Measurements from ENCODE around the gene ANKRD13D. TPM values are rescaled to one million over a fixed set of nuclear protein-coding genes. Genes with fewer than 3 reads are reported as not detected.

Gene ANKRD13D
- total and polyA plus RNA-seq, 7 donors = 4.1 to 8.6 (median 7.0) TPM

DNA sequence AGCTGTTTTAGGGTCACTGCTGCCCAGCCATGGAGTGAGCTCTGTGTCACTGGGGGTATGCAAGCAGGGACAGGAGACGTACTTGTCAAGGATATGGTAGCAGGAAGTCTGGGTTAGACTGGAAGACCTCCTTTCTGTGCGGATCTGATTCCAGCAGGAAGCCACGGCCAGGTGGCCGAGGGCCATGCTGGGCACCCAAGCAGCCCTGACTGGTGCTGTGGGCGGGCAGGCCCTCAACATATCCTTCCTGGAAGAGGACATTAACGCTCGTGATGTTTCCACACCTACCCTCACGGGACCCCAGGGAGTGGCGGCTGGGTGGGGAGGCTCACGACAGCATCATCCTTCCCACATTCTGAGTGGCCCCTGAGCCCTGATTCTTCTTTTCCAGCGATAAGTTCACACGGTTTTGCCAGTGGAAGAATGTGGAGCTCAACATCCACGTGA, 8.7 kb upstream of the ANKRD13D start:
- TF ChIP-seq, protein P1, sequence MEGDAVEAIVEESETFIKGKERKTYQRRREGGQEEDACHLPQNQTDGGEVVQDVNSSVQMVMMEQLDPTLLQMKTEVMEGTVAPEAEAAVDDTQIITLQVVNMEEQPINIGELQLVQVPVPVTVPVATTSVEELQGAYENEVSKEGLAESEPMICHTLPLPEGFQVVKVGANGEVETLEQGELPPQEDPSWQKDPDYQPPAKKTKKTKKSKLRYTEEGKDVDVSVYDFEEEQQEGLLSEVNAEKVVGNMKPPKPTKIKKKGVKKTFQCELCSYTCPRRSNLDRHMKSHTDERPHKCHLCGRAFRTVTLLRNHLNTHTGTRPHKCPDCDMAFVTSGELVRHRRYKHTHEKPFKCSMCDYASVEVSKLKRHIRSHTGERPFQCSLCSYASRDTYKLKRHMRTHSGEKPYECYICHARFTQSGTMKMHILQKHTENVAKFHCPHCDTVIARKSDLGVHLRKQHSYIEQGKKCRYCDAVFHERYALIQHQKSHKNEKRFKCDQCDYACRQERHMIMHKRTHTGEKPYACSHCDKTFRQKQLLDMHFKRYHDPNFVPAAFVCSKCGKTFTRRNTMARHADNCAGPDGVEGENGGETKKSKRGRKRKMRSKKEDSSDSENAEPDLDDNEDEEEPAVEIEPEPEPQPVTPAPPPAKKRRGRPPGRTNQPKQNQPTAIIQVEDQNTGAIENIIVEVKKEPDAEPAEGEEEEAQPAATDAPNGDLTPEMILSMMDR (IDR thresholded peaks at IDR 0.05) = no peak
- H3K27ac ChIP-seq = no peak overlapping the region
- H3K4me1 ChIP-seq = peaks cover 28% of the 10 kb centered on the region
- no peak overlapping the region for H3K4me3 ChIP-seq
- WGBS, 3 donors = 65 to 77% (median 72%) methylated on average over 13 of the region's 13 CpGs
- H3K36me3 ChIP-seq (ENCODE audit: insufficient read depth in 1 of 2, low read depth in 1 of 2) = peaks cover 3 to 70% of the 10 kb centered on the region in 2 donors
- H3K9me3 ChIP-seq = no peaks in the 10 kb centered on the region
- peak; percentile 12 to 39 for DNase-seq
- intact Hi-C loops (cut with DNase I) = no loop called here
- ATAC-seq = no peak
- H3K27me3 ChIP-seq (ENCODE audit: insufficient read depth in 3 of 3, low read length in 2 of 3) = no peaks in the 10 kb centered on the region

DNA sequence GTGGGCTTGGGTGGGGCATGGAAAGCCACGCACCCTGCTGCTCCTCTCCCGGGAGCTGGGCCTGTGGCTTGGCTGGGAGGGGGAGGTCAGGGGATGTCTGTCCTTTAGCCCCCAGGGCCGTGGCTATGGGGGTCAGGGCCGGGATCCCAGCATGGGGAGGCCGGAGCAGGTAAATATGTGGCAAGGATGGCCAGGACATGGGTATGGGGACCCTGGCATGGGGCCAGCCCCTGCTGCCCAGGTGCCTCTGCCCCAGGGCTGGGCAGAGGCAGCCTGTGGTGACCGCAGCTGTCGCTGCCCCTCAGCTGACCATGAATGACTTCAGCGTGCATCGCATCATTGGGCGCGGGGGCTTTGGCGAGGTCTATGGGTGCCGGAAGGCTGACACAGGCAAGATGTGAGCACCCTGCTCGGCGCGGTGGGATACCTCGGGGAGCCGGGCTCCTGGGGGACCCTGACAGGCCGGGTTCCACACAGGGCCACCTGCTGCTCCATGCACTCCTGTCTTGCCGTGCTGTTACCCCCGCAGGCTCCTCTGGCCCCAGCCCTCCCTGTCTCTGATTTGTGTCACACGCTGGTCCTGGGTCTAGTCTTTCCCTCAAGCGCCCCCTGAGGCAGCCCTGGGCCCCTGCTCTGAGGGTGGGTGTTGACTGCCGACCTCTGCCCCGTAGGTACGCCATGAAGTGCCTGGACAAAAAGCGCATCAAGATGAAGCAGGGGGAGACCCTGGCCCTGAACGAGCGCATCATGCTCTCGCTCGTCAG, 8.1 kb upstream of the ANKRD13D start:
- intact Hi-C loops (cut with DNase I) = no loop called here
- Histone ChIP-seq H3K36me3 (ENCODE audit: insufficient read depth in 1 of 2, low read depth in 1 of 2) (peaks cover 3 to 77% of the 10 kb centered on the region in 2 donors), H3K27me3 (ENCODE audit: insufficient read depth in 3 of 3, low read length in 2 of 3) (no peaks in the 10 kb centered on the region), H3K27ac (no peak overlapping the region), H3K4me1 (peaks cover 22% of the 10 kb centered on the region), H3K9me3 (no peaks in the 10 kb centered on the region), H3K4me3 (no peak overlapping the region)
- 87 to 92% (median 90%) methylated on average over 30 to 31 of the region's 31 CpGs for WGBS, 3 donors
- TF ChIP-seq, protein P1 (IDR thresholded peaks at IDR 0.05) = no peak
- ATAC-seq (no peak), DNase-seq (peak; percentile 12 to 46)

DNA sequence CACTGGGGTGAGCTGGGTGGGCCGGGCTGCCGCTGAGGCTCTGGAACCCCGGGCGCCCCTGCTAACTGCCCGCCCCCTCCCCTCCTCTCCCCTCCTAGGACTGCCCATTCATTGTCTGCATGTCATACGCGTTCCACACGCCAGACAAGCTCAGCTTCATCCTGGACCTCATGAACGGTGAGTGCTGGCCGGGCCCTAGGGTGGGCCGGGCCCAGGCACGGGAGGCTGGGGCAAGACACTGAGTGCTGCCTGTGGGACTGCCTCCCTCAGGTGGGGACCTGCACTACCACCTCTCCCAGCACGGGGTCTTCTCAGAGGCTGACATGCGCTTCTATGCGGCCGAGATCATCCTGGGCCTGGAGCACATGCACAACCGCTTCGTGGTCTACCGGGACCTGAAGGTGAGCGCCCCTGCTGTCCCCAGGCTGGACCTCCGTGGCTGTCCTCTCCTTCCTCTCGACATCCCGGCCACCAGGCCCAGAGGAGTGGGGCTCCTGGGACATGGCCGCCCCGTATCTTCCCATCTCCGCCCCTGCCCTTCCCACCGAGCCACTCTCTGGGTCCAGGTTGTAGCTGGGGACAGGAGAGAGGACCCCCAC, 7.5 kb upstream of the ANKRD13D start:
- DNase-seq = peak; percentile 6 to 30
- Histone ChIP-seq H3K4me3 (no peak overlapping the region), H3K4me1 (peaks cover 18% of the 10 kb centered on the region), H3K27me3 (ENCODE audit: insufficient read depth in 3 of 3, low read length in 2 of 3) (no peaks in the 10 kb centered on the region), H3K36me3 (ENCODE audit: insufficient read depth in 1 of 2, low read depth in 1 of 2) (peaks cover 3 to 83% of the 10 kb centered on the region in 2 donors), H3K9me3 (no peaks in the 10 kb centered on the region), H3K27ac (no peak overlapping the region)
- intact Hi-C loops (cut with DNase I) = no loop called here
- ATAC-seq = no peak
- 91 to 94% (median 92%) methylated on average over 23 to 27 of the region's 27 CpGs for WGBS, 3 donors
- TF ChIP-seq, protein P1 (IDR thresholded peaks at IDR 0.05) = no peak

DNA sequence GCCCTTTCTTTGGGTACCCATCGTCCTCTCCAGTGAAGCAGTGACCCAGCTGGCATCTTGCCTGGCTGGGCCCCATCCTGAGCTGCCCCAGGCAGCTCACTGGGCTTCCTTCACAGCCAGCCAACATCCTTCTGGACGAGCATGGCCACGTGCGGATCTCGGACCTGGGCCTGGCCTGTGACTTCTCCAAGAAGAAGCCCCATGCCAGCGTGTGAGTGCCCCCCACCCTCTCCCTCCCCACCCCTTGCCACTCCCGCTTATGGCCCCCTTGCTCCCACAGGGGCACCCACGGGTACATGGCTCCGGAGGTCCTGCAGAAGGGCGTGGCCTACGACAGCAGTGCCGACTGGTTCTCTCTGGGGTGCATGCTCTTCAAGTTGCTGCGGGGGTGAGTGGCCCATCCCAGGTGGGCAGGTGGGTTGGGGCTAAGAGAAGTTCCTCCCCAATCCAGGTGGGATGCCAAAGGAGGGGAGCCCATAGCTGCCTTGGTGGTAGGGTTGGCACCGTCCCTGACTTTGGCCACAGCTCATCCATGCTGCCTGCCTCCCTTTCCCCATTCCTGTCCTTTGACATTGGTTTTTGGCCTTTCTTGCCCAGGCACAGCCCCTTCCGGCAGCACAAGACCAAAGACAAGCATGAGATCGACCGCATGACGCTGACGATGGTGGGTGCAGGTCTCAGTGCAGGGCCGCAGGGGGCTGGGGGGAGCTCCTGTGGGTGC, 6.8 kb upstream of the ANKRD13D start:
- Histone ChIP-seq H3K4me3 (no peak overlapping the region), H3K27me3 (ENCODE audit: insufficient read depth in 3 of 3, low read length in 2 of 3) (no peaks in the 10 kb centered on the region), H3K27ac (no peak overlapping the region), H3K36me3 (ENCODE audit: insufficient read depth in 1 of 2, low read depth in 1 of 2) (peaks cover 3 to 88% of the 10 kb centered on the region in 2 donors), H3K9me3 (no peaks in the 10 kb centered on the region), H3K4me1 (peaks cover 12% of the 10 kb centered on the region)
- intact Hi-C loops (cut with DNase I) = no loop called here
- DNase-seq = peak; percentile 11 to 47
- WGBS, 3 donors = 85 to 92% (median 88%) methylated on average over 19 to 20 of the region's 20 CpGs
- TF ChIP-seq, protein P1 (IDR thresholded peaks at IDR 0.05) = no peak
- no peak for ATAC-seq
